Central memory CD4-positive, alpha-beta T cell (primary cell): ENCODE data around the gene CYP39A1.
A peak's percentile ranks its signal among the peaks of the same experiment; 100 is the strongest.
"Not testable (repeated sequence)": the region's sequence is repeated elsewhere in the genome, so short reads cannot be mapped to it uniquely, and the experiment has no call there.

Experiments used
- DNase-seq: peaks from one replicate; pipeline ENCODE4 v3.0.0; 2022

CYP39A1 gene

GRCh38 chr6:46648869-46649492 lies 3.6 kb downstream of the CYP39A1 start:
- no peak for DNase-seq

GRCh38 chr6:46648108-46648507 lies 4.5 kb downstream of the CYP39A1 start:
- DNase-seq = not testable (repeated sequence)

- no peak for DNase-seq
These were observed 7.4 kb downstream of the CYP39A1 start for GRCh38 chr6:46645265-46645664.

GRCh38 chr6:46642928-46643751 lies 9.5 kb downstream of the CYP39A1 start:
- DNase-seq = no peak

- no peak for DNase-seq
These were observed 14.0 kb downstream of the CYP39A1 start for GRCh38 chr6:46638650-46639049.

GRCh38 chr6:46637933-46638332 lies 14.7 kb downstream of the CYP39A1 start:
- no peak for DNase-seq

- no peak for DNase-seq
These were observed 15.5 kb downstream of the CYP39A1 start for GRCh38 chr6:46637145-46637544.

- no peak for DNase-seq
These were observed 17.2 kb downstream of the CYP39A1 start for GRCh38 chr6:46635462-46635861.

GRCh38 chr6:46632053-46632452 lies 20.6 kb downstream of the CYP39A1 start:
- DNase-seq = no peak

- DNase-seq = no peak
These were observed 22.9 kb downstream of the CYP39A1 start for GRCh38 chr6:46629691-46630090.

- DNase-seq = no peak
These were observed 23.6 kb downstream of the CYP39A1 start for GRCh38 chr6:46628976-46629375.

GRCh38 chr6:46628498-46628897 lies 24.1 kb downstream of the CYP39A1 start:
- DNase-seq = no peak

GRCh38 chr6:46626976-46627375 lies 25.6 kb downstream of the CYP39A1 start:
- no peak for DNase-seq

- DNase-seq = peak; percentile 19
These were observed 26.2 kb downstream of the CYP39A1 start for GRCh38 chr6:46626228-46626909.

GRCh38 chr6:46618726-46619125 lies 33.9 kb downstream of the CYP39A1 start:
- no peak for DNase-seq

- DNase-seq = no peak
These were observed 40.0 kb downstream of the CYP39A1 start for GRCh38 chr6:46612645-46613044.

- no peak for DNase-seq
These were observed 41.6 kb downstream of the CYP39A1 start for GRCh38 chr6:46610862-46611553.

GRCh38 chr6:46606338-46606737 lies 46.3 kb downstream of the CYP39A1 start:
- DNase-seq = no peak

- no peak for DNase-seq
These were observed 47.4 kb downstream of the CYP39A1 start for GRCh38 chr6:46605091-46605797.

- no peak for DNase-seq
These were observed 54.4 kb downstream of the CYP39A1 start for GRCh38 chr6:46598215-46598614.

GRCh38 chr6:46592740-46593139 lies 59.9 kb downstream of the CYP39A1 start:
- no peak for DNase-seq

GRCh38 chr6:46592046-46592445 lies 60.6 kb downstream of the CYP39A1 start:
- DNase-seq = no peak

GRCh38 chr6:46590765-46591164 lies 61.9 kb downstream of the CYP39A1 start:
- no peak for DNase-seq
